Activated naive CD4-positive, alpha-beta T cell treated with anti-CD3 and anti-CD28 coated beads, Interleukin-2, amount 10 ng/mL, durations not matched to agents 7 days and 5 days (primary cell): ENCODE results near the gene SOCS1.

Source experiments
- CTCF ChIA-PET: fragments of 350-600 bp; sonication (Branson Sonifier 250); formaldehyde crosslinking; loops from one replicate; lab custom pipeline; 2021; ENCODE audit warnings: antibody characterized with exemption; lab: Charles Lee
- DNase-seq: peaks from one replicate; pipeline ENCODE4 v3.0.0-alpha.2; 2020
- H3K27ac Mint-ChIP-seq: one replicate; pipeline ENCODE4 v1.8.0; 2021; ENCODE audit warnings: mild to moderate bottlenecking, moderate library complexity, mixed read lengths
- H3K27me3 Mint-ChIP-seq: one replicate; pipeline ENCODE4 v1.8.0; 2021; ENCODE audit warnings: mild to moderate bottlenecking, mixed read lengths
- H3K36me3 Mint-ChIP-seq: one replicate; pipeline ENCODE4 v1.8.0; 2021; ENCODE audit warnings: mixed read lengths
- H3K4me1 Mint-ChIP-seq: one replicate; pipeline ENCODE4 v1.8.0; 2021; ENCODE audit warnings: mixed read lengths
- H3K4me3 Mint-ChIP-seq: one replicate; pipeline ENCODE4 v1.8.0; 2021; ENCODE audit warnings: mild to moderate bottlenecking, moderate library complexity, mixed read lengths
- H3K9me3 Mint-ChIP-seq: one replicate; pipeline ENCODE4 v1.8.0; 2021; ENCODE audit warnings: mixed read lengths

The SOCS1 gene

GRCh38 chr16:11238272-11239202 is 17.5 kb downstream of the SOCS1 start:
- Mint-ChIP-seq H3K27ac (no peak overlapping the region), H3K4me1 (peaks cover 32% of the 10 kb centered on the region), H3K9me3 (no peaks in the 10 kb centered on the region), H3K36me3 (no peaks in the 10 kb centered on the region), H3K27me3 (no peaks in the 10 kb centered on the region), H3K4me3 (no peak overlapping the region)
- CTCF ChIA-PET: interaction anchor here (0.8 to 1.6 kb wide), 3 partner anchors 14 to 109 kb away, joined by 4 read pairs; partner anchors contain the start of gene SOCS1
- DNase-seq: no peak

GRCh38 chr16:11236461-11237254 is 19.3 kb downstream of the SOCS1 start:
- Mint-ChIP-seq H3K4me1 (peaks cover 51% of the 10 kb centered on the region), H3K9me3 (no peaks in the 10 kb centered on the region), H3K27me3 (no peaks in the 10 kb centered on the region), H3K4me3 (no peak overlapping the region), H3K27ac (peak overlapping the region; percentile 46), H3K36me3 (no peaks in the 10 kb centered on the region)
- CTCF ChIA-PET: no interaction called here
- no peak for DNase-seq

- no peaks in the 10 kb centered on the region for H3K9me3 Mint-ChIP-seq
- CTCF ChIA-PET: interaction anchor here (0.6 to 1.1 kb wide), 3 partner anchors 19 to 263 kb away, joined by 3 read pairs; no protein-coding TSS in a partner anchor
- peak overlapping the region; percentile 58 for H3K27ac Mint-ChIP-seq
- H3K27me3 Mint-ChIP-seq: no peaks in the 10 kb centered on the region
- no peaks in the 10 kb centered on the region for H3K36me3 Mint-ChIP-seq
- H3K4me1 Mint-ChIP-seq: peaks cover 61% of the 10 kb centered on the region
- no peak for DNase-seq
- H3K4me3 Mint-ChIP-seq: no peak overlapping the region
Measured at GRCh38 chr16:11235703-11235991, 20.4 kb downstream of the SOCS1 start.

GRCh38 chr16:11234884-11235702 is 20.9 kb downstream of the SOCS1 start:
- Mint-ChIP-seq H3K9me3 (no peaks in the 10 kb centered on the region), H3K27me3 (no peaks in the 10 kb centered on the region), H3K4me1 (peaks cover 64% of the 10 kb centered on the region), H3K4me3 (peak overlapping the region; percentile 1), H3K36me3 (peaks cover under 1% of the 10 kb centered on the region), H3K27ac (peak overlapping the region; percentile 75)
- CTCF ChIA-PET: interaction anchor here (0.6 to 2.5 kb wide), 5 partner anchors 10 to 263 kb away, joined by 3 to 7 read pairs (median 3); partner anchors contain the start of gene SOCS1
- DNase-seq: no peak

GRCh38 chr16:11233727-11234376 is 22.2 kb downstream of the SOCS1 start:
- peaks cover 77% of the 10 kb centered on the region for H3K4me1 Mint-ChIP-seq
- peak overlapping the region; percentile 68 for H3K4me3 Mint-ChIP-seq
- no peaks in the 10 kb centered on the region for H3K9me3 Mint-ChIP-seq
- H3K27ac Mint-ChIP-seq: peak overlapping the region; percentile 99
- peak; percentile 82 for DNase-seq
- no peaks in the 10 kb centered on the region for H3K27me3 Mint-ChIP-seq
- peaks cover 3% of the 10 kb centered on the region for H3K36me3 Mint-ChIP-seq
- CTCF ChIA-PET: interaction anchor here (0.7 to 2.5 kb wide), 7 partner anchors 9 to 138 kb away, joined by 3 to 7 read pairs (median 3); partner anchors contain the start of gene SOCS1

- Mint-ChIP-seq H3K27ac (peak overlapping the region; percentile 99), H3K4me3 (peak overlapping the region; percentile 68), H3K4me1 (peaks cover 84% of the 10 kb centered on the region), H3K27me3 (no peaks in the 10 kb centered on the region), H3K36me3 (peaks cover 3% of the 10 kb centered on the region), H3K9me3 (no peaks in the 10 kb centered on the region)
- CTCF ChIA-PET: interaction anchor here (0.7 to 2.5 kb wide), 9 partner anchors 8 to 839 kb away, joined by 3 to 7 read pairs (median 3); partner anchors contain the start of gene SOCS1
- peak; percentile 95 for DNase-seq
Measured at GRCh38 chr16:11232852-11233726, 22.9 kb downstream of the SOCS1 start.

GRCh38 chr16:11232302-11232851 is 23.6 kb downstream of the SOCS1 start:
- no peaks in the 10 kb centered on the region for H3K27me3 Mint-ChIP-seq
- H3K36me3 Mint-ChIP-seq: peaks cover 3% of the 10 kb centered on the region
- CTCF ChIA-PET: interaction anchor here (0.7 to 2.5 kb wide), 3 partner anchors 8 to 839 kb away, joined by 3 to 7 read pairs (median 5); no protein-coding TSS in a partner anchor
- peak overlapping the region; percentile 68 for H3K4me3 Mint-ChIP-seq
- no peak for DNase-seq
- H3K27ac Mint-ChIP-seq: peak overlapping the region; percentile 99
- H3K4me1 Mint-ChIP-seq: peaks cover 90% of the 10 kb centered on the region
- no peaks in the 10 kb centered on the region for H3K9me3 Mint-ChIP-seq

GRCh38 chr16:11231367-11231970 is 24.5 kb downstream of the SOCS1 start:
- DNase-seq: no peak
- peaks cover 88% of the 10 kb centered on the region for H3K4me1 Mint-ChIP-seq
- peak overlapping the region; percentile 12 for H3K4me3 Mint-ChIP-seq
- H3K27ac Mint-ChIP-seq: peak overlapping the region; percentile 99
- CTCF ChIA-PET: no interaction called here
- no peaks in the 10 kb centered on the region for H3K27me3 Mint-ChIP-seq
- H3K36me3 Mint-ChIP-seq: peaks cover 3% of the 10 kb centered on the region
- H3K9me3 Mint-ChIP-seq: no peaks in the 10 kb centered on the region

- peaks cover 92% of the 10 kb centered on the region for H3K4me1 Mint-ChIP-seq
- H3K27ac Mint-ChIP-seq: peak overlapping the region; percentile 79
- H3K27me3 Mint-ChIP-seq: no peaks in the 10 kb centered on the region
- CTCF ChIA-PET: interaction anchor here (0.6 kb wide), 1 partner anchor 30 kb away, joined by 3 read pairs; no protein-coding TSS in a partner anchor
- no peak for DNase-seq
- peaks cover 3% of the 10 kb centered on the region for H3K36me3 Mint-ChIP-seq
- H3K9me3 Mint-ChIP-seq: no peaks in the 10 kb centered on the region
- H3K4me3 Mint-ChIP-seq: no peak overlapping the region
Measured at GRCh38 chr16:11229906-11230305, 26.1 kb downstream of the SOCS1 start.

- Mint-ChIP-seq H3K36me3 (peaks cover 3% of the 10 kb centered on the region), H3K4me3 (no peak overlapping the region), H3K27me3 (no peaks in the 10 kb centered on the region), H3K27ac (peak overlapping the region; percentile 59), H3K9me3 (no peaks in the 10 kb centered on the region), H3K4me1 (peaks cover 93% of the 10 kb centered on the region)
- CTCF ChIA-PET: interaction anchor here (0.6 kb wide), 1 partner anchor 29 kb away, joined by 3 read pairs; no protein-coding TSS in a partner anchor
- DNase-seq: no peak
Measured at GRCh38 chr16:11229432-11229831, 26.6 kb downstream of the SOCS1 start.

- Mint-ChIP-seq H3K4me3 (peak overlapping the region; percentile 67), H3K36me3 (peaks cover 3% of the 10 kb centered on the region), H3K27me3 (no peaks in the 10 kb centered on the region), H3K27ac (peak overlapping the region; percentile 99), H3K9me3 (no peaks in the 10 kb centered on the region), H3K4me1 (peaks cover 89% of the 10 kb centered on the region)
- CTCF ChIA-PET: interaction anchor here (0.5 to 1.9 kb wide), 11 partner anchors 8 to 263 kb away, joined by 3 to 16 read pairs (median 3); partner anchors contain the start of gene SOCS1
- no peak for DNase-seq
Measured at GRCh38 chr16:11225677-11226549, 30.1 kb downstream of the SOCS1 start.
